Stimulated activated CD8-positive, alpha-beta memory T cell treated with anti-CD3 and anti-CD28 coated beads, Interleukin-7, amount 100 ng/mL, for 48 hours (primary cell): ENCODE data around the gene PTPRCAP.

Experiments
- DNase-seq, 2 donors: peaks; one replicate each; pipeline ENCODE4 v3.0.0-alpha.2; 2020; ENCODE audit warnings: low read depth in 1 of 2; ENCODE audit errors: extremely low read depth in 1 of 2

The PTPRCAP gene

GRCh38 chr11:67441731-67442351 is 4.4 kb upstream of the PTPRCAP start:
- no peak for DNase-seq

- DNase-seq: no peak
Observed at GRCh38 chr11:67441098-67441563, 3.6 kb upstream of the PTPRCAP start.

GRCh38 chr11:67440229-67441097 is 3.0 kb upstream of the PTPRCAP start:
- no peak for DNase-seq

- no peak for DNase-seq
Observed at GRCh38 chr11:67439321-67440228, 2.1 kb upstream of the PTPRCAP start.

- peak in 1 of 2 donors; percentile 83 for DNase-seq
Observed at GRCh38 chr11:67438158-67438902, 848 bp upstream of the PTPRCAP start.

- no peak for DNase-seq
Observed at GRCh38 chr11:67437809-67438157, 301 bp upstream of the PTPRCAP start.

GRCh38 chr11:67436459-67437081 is 912 bp downstream of the PTPRCAP start:
- DNase-seq: peak in 1 of 2 donors; percentile 75

- no peak for DNase-seq
Observed at GRCh38 chr11:67435727-67436458, 1.6 kb downstream of the PTPRCAP start.

GRCh38 chr11:67435031-67435726 is 2.3 kb downstream of the PTPRCAP start:
- DNase-seq: no peak

- no peak for DNase-seq
Observed at GRCh38 chr11:67434395-67434881, 3.0 kb downstream of the PTPRCAP start.

GRCh38 chr11:67433536-67434394 is 3.7 kb downstream of the PTPRCAP start:
- DNase-seq: no peak

GRCh38 chr11:67432655-67433349 is 4.7 kb downstream of the PTPRCAP start:
- no peak for DNase-seq

- DNase-seq: no peak
Observed at GRCh38 chr11:67431346-67432249, 5.9 kb downstream of the PTPRCAP start.

GRCh38 chr11:67429722-67430121 is 7.8 kb downstream of the PTPRCAP start:
- DNase-seq: no peak

GRCh38 chr11:67429038-67429668 is 8.3 kb downstream of the PTPRCAP start:
- DNase-seq: no peak
